ENCODE results near the gene GCDH.
"Not testable (repeated sequence)": the region's sequence is repeated elsewhere in the genome, so short reads cannot be mapped to it uniquely, and the experiment has no call there.

The GCDH gene

DNA sequence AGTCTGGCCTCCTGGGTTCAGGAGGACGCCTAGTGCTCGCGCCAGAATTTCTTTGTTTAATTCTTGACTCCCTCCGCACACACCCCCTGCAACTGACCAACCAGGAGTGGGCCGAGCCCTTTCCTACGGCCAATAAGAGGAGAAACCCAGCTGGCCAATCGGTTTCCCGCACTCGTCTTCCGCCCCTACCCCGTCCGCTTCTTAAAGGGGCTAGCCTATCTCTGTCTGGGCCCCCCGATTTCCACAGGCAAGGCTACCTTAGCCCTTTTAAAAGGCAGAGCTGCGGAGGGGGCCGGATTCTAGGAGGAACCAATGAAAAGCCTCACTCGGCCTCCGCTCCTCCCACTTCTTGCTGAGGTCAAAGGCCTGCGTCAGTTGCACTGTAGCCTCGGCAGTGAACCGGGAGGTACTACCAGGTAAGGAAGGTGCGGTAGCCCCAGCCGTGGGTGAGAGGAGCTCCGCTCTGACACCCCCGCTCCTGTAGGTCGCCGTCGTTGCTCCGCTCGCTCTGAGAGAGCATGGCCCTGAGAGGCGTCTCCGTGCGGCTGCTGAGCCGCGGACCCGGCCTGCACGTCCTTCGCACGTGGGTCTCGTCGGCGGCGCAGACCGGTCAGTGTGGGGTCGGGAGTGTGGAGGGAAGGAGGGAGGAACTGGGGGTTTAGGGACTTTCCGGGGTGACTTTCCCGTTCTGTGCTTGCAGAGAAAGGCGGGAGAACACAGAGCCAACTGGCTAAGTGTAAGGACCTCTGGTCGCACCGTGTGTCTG, at the start of gene GCDH:
Gene GCDH (plus strand): TSS at position 374 of the 766 bp plus-strand sequence. CDS start 145 bp downstream, at position 519.
- DNase-seq: peak; percentile 98

DNA sequence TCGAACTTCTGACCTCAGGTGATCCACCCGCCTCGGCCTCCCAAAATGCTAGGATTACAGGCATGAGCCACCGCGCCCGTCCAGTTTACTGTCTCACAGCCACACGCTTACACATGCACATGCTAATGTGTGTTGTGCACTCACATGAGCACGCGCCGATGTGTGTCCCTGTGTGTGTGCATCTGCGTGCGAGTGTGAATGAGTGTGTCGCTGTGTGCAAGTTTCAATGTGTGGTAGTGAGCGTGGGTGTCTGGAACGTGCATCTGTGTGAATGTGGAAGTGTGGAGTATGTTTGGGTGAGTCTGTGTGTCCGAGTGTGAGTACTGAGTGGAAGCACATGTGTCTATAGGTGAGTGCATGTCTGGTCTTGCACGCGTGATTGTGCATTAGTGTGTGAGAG, 48.4 kb upstream of the GCDH start:
- no peak for DNase-seq

DNA sequence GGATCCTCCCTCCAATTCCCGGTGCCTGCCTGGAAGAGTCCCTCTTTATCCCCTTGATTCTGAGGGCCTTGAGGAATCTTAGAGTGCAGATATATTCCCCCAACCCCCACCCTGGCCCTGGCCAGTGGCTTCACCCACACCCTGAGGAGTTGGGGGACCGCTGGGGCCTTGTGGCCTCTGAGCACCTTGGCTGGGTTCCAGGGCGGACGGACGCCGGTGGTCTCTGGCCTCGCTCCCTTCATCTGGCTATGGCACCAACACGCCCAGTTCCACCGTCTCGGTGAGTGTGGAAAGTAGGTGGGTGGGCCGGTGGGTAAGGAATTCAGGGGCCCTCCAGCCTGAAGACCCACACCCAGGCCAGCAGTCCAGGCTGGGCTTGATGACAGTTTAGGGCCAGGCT, 47.6 kb upstream of the GCDH start:
- DNase-seq: no peak

DNA sequence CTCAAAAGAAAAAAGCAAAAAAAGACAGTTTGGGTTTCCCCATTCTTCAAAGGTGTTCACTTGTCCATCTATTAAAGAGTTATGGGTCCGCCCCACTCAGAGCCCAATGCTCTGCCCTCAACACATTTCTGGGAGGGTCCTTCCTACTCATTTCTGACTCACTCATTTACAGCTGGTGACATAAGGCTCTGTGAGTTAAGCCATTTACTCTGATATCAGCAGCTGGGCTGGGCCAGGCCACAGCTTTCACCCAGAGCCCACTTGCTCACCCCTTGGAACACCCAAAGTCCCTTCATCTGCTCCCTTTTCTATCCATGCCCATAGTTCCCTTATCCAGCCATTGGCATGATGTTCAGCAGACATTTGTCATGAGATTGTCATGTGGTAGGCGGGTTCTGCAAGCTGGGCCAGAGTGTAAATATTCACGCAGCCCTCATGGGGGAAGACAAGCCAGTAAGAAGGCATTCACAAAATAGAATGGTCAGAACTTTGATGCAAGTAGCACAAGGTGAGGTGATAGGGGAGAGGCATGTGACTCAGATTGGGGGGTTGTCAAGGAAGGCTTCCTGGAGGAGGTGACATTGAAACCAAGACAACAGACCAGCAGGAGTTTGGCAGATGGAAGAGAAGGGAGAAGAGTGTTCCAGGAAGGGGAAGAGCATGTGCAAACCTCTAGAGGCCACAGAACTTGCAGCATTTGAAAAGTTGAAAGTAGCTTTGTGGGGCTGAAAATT, 46.8 kb upstream of the GCDH start:
- no peak for DNase-seq

DNA sequence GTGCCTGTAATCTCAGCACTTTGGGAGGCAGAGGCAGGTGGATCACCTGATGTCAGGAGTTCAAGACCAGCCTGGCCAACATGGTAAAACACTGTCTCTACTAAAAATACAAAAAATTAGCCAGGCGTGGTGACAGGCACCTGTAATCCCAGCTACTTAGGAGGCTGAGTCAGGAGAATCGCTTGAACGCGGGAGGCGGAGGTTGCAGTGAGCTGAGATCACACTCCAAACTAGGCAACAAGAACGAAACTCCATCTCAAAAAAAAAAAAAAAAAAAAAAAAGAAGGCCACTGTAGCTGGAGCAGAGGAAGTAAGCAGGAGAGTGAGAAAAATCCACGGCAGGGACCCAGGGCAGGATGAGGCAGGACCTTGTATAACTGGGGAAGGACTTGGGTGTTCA, 44.3 kb upstream of the GCDH start:
- DNase-seq: not testable (repeated sequence)

DNA sequence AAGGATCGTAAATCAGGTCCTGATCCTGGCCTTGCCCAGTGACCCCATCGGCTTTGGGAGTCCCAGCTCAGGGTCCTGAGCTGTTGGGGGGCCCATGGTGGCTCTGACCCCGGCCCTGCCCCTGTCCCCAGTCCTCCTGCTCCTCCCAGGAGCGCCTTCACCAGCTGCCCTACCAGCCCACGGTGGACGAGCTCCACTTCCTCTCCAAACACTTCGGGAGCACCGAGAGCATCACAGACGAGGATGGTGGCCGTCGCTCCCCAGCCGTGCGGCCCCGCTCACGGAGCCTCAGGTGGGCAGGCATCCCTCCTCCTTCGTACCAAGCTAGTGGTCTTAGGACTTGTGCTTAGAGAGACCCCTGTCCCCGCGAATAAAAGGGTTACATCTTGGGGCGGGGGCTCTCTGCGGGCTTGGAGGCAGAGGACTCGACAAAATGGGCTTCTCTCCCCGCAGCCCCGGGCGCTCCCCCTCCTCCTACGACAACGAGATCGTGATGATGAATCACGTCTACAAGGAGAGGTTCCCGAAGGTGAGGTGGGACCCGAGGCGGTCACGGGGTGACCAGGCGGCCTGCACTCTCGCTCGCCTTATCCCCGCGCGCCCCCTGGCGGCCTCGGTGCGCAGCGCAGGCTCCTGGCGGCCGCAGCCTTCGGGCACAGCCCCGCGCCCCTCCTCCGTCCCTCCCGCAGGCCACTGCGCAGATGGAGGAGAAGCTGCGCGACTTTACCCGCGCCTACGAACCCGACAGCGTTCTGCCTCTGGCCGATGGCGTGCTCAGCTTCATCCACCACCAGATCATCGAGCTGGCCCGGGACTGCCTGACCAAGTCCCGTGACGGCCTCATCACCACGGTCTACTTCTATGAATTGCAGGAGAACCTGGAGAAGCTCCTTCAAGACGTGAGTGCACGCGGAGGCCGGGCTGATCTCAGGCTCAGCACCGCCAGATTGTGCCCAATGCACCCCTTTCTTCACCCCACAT, 43.5 kb upstream of the GCDH start:
- peak; percentile 88 for DNase-seq

DNA sequence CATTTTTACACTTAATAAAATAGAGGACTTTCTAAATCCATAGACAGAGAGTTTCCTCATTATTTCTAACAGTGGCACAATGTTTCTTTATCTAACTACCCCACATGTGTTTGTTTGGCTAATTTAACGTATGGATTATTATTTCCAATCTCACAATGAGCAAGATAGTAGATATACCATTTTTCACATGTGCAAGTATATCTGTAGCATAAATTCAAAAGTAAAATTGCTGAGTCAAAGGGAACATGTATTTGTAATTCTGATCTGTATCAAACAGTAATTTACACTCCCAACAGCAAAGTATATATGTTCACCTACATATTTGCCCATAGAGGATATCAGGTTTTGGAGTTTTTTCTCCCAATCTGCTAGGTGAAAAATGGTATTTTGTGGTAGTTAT, 34.3 kb upstream of the GCDH start:
- DNase-seq: no peak

DNA sequence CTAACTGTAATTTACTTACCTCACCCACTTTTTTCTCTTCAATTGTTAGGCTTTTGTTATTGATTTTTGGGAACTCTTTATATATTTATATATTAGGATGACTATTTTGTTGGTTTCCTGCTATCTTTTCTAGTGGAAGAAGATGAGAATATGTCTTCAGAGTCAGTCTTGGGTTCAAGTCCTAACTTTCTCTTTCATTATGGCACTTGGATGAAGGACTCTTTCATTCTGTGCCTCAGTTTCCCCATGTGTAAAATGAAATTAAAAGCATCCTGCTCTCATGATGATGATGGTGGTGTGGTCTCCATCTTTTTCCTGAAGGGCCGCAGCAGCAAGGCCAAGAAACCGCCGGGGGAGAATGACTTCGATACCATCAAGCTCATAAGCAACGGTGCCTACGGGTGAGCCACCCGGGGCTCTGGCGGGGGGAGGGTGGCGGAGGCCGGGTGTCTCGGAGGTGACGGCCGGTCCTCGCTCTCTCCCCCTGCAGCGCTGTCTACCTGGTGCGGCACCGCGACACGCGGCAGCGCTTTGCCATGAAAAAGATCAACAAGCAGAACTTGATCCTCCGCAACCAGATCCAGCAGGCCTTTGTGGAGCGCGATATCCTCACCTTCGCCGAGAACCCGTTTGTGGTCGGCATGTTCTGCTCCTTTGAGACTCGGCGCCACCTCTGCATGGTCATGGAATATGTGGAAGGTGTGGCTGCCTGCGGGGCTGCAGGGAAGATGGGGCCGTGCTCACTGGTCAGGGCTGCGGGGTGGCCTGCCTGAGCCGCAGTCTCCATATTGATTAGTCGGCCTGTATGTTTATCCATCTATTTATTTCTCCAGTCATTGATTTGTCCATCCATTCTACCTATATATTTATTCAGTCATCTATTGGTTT, 32.7 kb upstream of the GCDH start:
- no peak for DNase-seq

DNA sequence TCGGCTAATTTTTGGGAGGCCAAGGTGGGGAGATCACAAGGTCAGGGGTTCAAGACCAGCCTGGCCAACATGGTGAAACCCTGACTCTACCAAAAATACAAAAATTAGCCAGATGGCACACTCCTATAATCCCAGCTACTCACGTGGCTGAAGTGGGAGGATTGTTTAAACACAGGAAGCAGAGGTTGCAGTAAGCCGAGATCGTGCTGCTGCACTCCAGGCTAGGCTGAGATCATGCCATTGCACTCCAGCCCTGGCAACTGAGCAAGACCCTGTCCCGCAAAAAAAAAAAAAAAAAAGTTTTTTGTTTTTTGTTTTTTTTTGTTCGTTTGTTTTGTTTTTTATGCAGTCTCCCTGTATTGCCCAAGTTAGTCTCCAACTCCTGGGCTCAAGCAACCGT, 31.4 kb upstream of the GCDH start:
- no peak for DNase-seq

DNA sequence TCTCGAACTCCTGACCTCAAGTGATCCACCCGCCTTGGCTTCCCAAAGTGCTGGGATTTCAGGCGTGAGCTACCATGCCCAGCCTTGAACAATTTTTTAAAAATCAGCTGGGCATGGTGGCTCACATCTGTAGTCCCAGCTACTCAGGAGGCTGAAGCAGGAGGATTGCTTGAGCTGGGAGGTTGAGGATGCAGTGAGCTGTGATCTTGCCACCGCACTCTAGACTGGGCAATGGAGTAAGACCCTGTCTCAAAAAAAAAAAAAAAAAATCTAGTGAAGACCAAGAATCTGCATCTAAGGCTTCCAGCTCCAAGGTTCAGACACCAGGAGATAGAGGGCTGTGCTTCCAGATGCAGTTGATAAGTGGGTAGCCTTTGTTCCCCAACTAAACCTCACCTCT, 26.8 kb upstream of the GCDH start:
- no peak for DNase-seq

DNA sequence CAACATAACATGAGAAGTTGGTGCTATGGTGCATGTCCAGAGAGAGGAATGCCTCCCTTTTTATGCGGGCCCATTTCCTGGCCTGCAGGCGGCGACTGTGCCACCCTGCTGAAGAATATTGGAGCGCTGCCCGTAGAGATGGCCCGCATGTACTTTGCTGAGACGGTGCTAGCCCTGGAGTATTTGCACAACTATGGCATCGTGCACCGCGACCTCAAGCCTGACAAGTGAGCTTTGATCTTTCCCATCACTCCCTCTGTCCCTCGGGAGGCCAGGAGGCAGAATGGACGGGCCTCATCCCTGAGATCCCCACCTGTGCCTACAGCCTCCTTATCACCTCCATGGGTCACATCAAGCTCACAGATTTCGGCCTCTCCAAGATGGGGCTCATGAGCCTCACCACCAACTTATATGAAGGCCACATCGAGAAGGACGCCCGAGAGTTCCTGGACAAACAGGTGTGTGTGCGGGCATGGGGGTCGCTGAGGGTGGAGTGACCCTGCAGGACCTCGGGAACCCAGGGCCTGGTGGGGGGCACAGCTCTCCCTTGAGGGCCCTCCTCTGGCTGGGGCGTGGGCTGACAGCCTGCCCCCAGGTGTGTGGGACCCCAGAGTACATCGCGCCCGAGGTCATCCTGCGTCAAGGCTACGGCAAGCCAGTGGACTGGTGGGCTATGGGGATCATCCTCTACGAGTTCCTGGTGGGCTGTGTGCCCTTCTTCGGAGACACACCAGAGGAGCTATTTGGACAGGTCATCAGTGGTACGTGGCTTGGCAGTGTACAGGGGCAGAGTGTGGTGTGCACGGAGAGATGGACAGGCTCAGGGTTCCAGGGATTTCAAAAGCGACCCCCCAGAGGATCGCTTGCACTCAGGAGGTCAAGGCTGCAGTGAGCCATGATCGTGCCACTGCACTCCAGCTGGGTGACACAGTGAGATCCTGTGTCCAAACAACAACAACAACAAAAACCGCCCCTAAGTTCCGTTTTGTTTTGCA, 25.9 kb upstream of the GCDH start:
- no peak for DNase-seq

DNA sequence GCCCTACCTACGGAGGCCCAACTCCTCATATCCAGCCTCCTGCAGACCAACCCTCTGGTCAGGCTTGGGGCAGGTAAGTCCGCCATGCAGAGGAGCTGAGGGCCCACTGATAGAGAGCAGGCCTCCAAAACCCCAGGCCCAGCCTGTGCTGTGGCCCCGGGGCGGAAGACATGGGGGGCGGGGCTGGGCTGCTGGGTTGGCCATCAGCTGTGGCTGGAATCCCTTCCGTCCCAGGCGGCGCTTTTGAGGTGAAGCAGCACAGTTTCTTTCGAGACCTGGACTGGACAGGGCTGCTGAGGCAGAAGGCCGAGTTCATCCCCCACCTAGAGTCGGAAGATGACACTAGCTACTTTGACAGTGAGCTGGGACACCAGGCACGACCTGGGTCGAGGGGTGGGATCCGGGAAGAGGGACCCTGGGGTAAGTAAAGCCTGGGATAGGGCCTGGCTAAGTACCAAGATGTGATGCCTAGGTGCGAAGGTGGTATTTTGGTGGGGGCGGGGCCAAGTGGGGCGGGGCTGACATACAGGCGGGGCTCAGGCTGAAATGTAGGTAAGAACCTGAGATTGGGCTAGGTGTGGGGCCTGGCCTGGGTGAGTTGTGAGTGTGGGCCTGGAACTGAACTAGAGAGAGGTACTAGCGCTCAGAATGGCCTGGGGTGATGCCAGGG, 25.1 kb upstream of the GCDH start:
- DNase-seq: no peak

DNA sequence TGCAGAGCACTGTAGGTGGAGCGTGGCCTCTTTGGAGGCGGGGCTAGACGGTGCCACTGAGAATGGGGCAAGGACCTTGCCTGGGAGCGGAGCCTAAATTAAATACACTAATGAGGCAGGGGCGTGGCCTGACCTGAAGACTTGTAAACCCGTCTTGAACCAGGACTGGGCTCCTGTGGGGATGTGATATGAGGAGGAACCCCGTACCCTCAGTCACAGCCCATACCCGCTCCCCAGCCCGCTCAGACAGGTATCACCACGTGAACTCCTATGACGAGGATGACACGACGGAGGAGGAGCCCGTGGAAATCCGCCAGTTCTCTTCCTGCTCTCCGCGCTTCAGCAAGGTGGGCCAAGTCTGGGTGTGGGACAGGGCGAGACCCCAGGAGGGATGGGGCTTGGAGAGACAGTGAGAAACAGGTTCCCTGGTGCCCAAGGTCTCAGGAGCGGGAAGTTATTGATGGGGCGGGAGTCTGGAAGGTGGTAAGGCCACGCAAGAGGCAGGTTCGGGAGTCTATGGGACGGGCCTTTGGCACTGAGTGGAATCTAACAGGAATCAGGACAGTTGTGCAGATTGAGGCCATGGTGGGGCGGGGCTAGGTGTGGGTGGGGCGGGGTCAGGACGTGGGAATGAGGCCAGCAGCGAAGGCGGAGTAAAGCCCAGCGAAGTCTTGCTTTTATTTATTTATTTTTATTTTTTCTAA, 24.4 kb upstream of the GCDH start:
- DNase-seq: no peak

DNA sequence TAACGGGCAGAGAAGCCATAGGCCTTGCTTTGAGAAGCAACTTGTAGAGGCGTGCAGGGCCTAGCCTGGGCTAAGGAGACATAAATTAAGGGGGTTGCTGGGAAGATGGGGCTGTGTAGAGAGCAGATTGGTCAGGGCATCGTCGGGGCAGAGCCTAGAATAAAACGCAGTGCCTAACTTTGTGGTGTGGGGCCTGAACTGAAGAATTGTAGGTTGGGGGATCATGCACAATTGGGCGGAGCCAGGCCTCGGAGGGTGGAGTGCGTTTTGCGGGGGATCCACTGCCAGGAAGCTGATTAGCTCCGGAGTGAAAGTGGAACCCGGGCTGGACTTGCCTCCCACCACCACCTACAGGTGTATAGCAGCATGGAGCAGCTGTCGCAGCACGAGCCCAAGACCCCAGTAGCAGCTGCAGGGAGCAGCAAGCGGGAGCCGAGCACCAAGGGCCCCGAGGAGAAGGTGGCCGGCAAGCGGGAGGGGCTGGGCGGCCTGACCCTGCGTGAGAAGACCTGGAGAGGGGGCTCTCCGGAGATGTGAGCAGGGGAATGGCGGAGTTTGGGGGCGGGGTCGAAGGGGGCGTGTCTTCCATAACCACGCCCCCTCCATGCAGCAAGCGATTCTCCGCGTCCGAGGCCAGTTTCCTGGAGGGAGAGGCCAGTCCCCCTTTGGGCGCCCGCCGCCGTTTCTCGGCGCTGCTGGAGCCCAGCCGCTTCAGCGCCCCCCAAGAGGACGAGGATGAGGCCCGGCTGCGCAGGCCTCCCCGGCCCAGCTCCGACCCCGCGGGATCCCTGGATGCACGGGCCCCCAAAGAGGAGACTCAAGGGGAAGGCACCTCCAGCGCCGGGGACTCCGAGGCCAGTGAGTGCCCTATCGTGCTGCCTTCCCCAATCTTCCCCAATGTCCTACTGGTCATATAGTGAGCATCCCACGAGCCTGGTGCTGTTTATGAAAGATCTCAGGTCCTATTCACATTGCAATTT, 23.6 kb upstream of the GCDH start:
- peak; percentile 86 for DNase-seq

DNA sequence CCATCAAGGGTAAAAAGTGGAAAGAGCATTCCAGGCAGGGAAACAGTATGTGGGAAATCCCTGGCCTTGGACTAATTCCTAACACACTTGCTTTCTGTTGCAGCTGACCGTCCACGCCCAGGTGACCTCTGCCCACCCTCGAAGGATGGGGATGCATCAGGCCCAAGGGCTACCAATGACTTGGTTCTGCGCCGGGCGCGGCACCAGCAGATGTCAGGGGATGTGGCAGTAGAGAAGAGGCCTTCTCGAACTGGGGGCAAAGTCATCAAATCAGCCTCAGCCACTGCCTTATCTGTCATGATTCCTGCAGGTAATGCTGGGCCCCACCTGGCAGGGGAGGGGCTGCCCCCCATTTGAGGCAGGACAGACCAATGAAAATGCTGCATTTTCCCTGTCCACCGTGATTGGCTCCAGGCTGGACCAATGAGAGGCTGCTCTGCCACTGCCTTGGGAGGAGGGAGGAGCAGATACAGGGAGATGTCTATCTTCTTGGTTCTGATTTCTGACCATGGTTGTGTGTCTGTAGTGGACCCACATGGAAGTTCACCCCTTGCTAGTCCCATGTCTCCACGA, 22.3 kb upstream of the GCDH start:
- no peak for DNase-seq

DNA sequence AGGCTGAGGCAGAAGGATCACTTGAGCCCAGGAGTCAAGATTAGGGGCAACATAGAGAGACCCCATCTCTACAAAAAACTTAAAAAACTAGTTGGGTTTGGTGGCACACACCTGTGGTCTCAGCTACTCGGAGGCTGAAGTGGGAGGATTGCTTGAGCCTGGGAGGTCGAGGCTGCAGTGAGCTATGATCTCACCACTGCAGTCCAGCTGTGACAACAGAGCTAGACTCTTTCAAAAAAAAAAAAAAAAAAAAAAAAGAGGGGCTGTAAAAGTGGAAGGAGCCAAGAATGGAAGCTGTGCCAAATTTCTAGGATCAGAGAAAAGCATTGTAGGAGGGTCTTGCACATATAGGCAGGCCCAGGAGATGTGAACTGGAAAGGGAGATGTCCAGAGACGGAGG, 19.3 kb upstream of the GCDH start:
- DNase-seq: no peak

DNA sequence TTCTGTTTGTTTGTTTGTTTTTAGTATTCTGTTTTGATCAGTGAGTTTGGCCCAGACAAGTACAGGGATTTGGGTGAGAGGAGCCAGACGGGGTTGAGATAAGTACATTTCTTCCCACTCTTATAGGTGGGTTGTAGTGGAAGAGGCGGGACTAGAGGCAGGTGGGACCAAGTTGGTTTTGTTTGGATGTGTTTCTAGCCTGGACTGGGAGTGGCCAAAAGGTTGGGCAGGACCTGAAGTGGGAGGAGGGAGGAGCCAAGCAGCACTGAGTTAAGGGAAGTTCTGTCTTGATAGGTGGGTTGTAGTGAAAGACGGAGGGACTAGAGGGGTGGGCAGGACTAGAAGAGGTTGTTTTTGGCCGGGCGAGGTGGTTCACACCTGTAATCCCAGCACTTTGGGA, 18.7 kb upstream of the GCDH start:
- no peak for DNase-seq

Measured in right hindlimb (tissue), 1 donor.